ENCODE measurements around the gene LGR4. TPM values are rescaled to one million over a fixed set of nuclear protein-coding genes. Genes with fewer than 3 reads are reported as not detected.
A peak's percentile ranks its signal among the peaks of the same experiment; 100 is the strongest.

LGR4 gene
- total and polyA plus RNA-seq, 2 of the 13 experiments (the other 11 are each of a cell fraction or from before 2014, with no cell fraction given), result 42.1 to 68.7 TPM

- TF ChIP-seq ZNF407 (CRISPR knock-in tag; IDR thresholded peaks at IDR 0.05; ENCODE audit: not compliant biosample characterization), result no peak
- TF ChIP-seq NFATC3 (CRISPR knock-in tag; IDR thresholded peaks at IDR 0.05), result no peak
- 0 out of 2 replicates have a peak, but pooled peaks have one; percentile 30 for TF ChIP-seq SMAD9 (CRISPR knock-in tag; IDR thresholded peaks at IDR 0.05)
- TF ChIP-seq NCOA5 (CRISPR knock-in tag; IDR thresholded peaks at IDR 0.05), result no peak
- peak; percentile 84 for TF ChIP-seq ETV5 (CRISPR knock-in tag; IDR thresholded peaks at IDR 0.05; ENCODE audit: borderline replicate concordance)
- TF ChIP-seq RBM22 (optimal IDR thresholded peaks at IDR 0.05; ENCODE audit: low read length), result no peak
- TF ChIP-seq IKZF5 (CRISPR knock-in tag; IDR thresholded peaks at IDR 0.05), result peak; percentile 74; the same call in 1 of the 2 replicates
- peak; percentile 87 for TF ChIP-seq FOXA3 (CRISPR knock-in tag; IDR thresholded peaks at IDR 0.05)
- TF ChIP-seq EEA1 (CRISPR knock-in tag; IDR thresholded peaks at IDR 0.05; ENCODE audit: borderline replicate concordance), result no peak
- no peak for TF ChIP-seq CENPX (CRISPR knock-in tag; IDR thresholded peaks at IDR 0.05)
- TF ChIP-seq TGIF2 (CRISPR knock-in tag; IDR thresholded peaks at IDR 0.05), result peak; percentile 40; the same call in 1 of the 2 replicates
- TF ChIP-seq ISL2 (CRISPR knock-in tag; IDR thresholded peaks at IDR 0.05), result peak; percentile 72
- no peak for TF ChIP-seq ZNF569 (CRISPR knock-in tag; IDR thresholded peaks at IDR 0.05; ENCODE audit: borderline replicate concordance)
- no peak for TF ChIP-seq ZNF124 (CRISPR knock-in tag; IDR thresholded peaks at IDR 0.05)
- TF ChIP-seq ZNF674 (CRISPR knock-in tag; IDR thresholded peaks at IDR 0.05; ENCODE audit: low read depth), result no peak
- TF ChIP-seq ZSCAN29 (CRISPR knock-in tag; conservative IDR thresholded peaks at IDR 0.05), result 0 out of 2 replicates have a peak, but pooled peaks have one; percentile 32
- no peak for TF ChIP-seq ZNF850 (CRISPR knock-in tag; conservative IDR thresholded peaks at IDR 0.05)
- peak; percentile 38; the same call in 1 of the 2 replicates for TF ChIP-seq HNF4A (CRISPR knock-in tag; IDR thresholded peaks at IDR 0.05)
- TF ChIP-seq ZNF549 (CRISPR knock-in tag; IDR thresholded peaks at IDR 0.05), result no peak
- peak; percentile 90; the same call in 1 of the 2 replicates for TF ChIP-seq ERF (CRISPR knock-in tag; IDR thresholded peaks at IDR 0.05)
- no peak for TF ChIP-seq SRF (IDR thresholded peaks at IDR 0.05; ENCODE audit: low read depth, low read length)
- peak; percentile 39; the same call in 1 of the 2 replicates for TF ChIP-seq TFAP4 (IDR thresholded peaks at IDR 0.05; ENCODE audit: borderline replicate concordance, low read depth)
- TF ChIP-seq ZNF12 (CRISPR knock-in tag; IDR thresholded peaks at IDR 0.05), result no peak
Observed at GRCh38 chr11:27401833-27402316, 70.7 kb downstream of the LGR4 start (continued).

All from HepG2 (cell line).